Retinal pigment epithelial cell (primary cell): Measurements from ENCODE around the gene IGSF6.

Source experiments
- DNase-seq: peaks from one replicate; pipeline ENCODE4 v3.0.0-alpha.2; 2010; ENCODE audit warnings: low read depth
- H3K4me3 ChIP-seq: 2 replicates; pipeline ENCODE4 v1.5.1; 2011; ENCODE audit warnings: mild to moderate bottlenecking, low read length, control low read depth, moderate library complexity
- CTCF ChIP-seq: conservative IDR thresholded peaks from 2 replicates; pipeline ENCODE4 v1.5.1; 2011; ENCODE audit warnings: low read depth, low read length, control low read depth, inconsistent platforms

The IGSF6 gene

GRCh38 chr16:21598206-21598605, 54.2 kb downstream of the IGSF6 start:
- H3K4me3 ChIP-seq, result no peak overlapping the region

GRCh38 chr16:21597561-21598030, 54.8 kb downstream of the IGSF6 start:
- no peak overlapping the region for H3K4me3 ChIP-seq
- no peak for DNase-seq
- TF ChIP-seq CTCF, result no peak

More at GRCh38 chr16:21598206-21598605, 54.2 kb downstream of the IGSF6 start:
- DNase-seq, result no peak
- no peak for TF ChIP-seq CTCF

GRCh38 chr16:21593530-21594289, 58.7 kb downstream of the IGSF6 start:
- no peak for TF ChIP-seq CTCF
- H3K4me3 ChIP-seq, result no peak overlapping the region
- no peak for DNase-seq

- TF ChIP-seq CTCF, result no peak
- no peak overlapping the region for H3K4me3 ChIP-seq
- DNase-seq, result no peak
Measured at GRCh38 chr16:21592191-21592590, 60.2 kb downstream of the IGSF6 start.

GRCh38 chr16:21590796-21591195, 61.6 kb downstream of the IGSF6 start:
- no peak for DNase-seq
- TF ChIP-seq CTCF, result no peak

GRCh38 chr16:21590287-21590686, 62.1 kb downstream of the IGSF6 start:
- TF ChIP-seq CTCF, result no peak
- no peak for DNase-seq
- H3K4me3 ChIP-seq, result no peak overlapping the region

More at GRCh38 chr16:21590796-21591195, 61.6 kb downstream of the IGSF6 start:
- no peak overlapping the region for H3K4me3 ChIP-seq

- H3K4me3 ChIP-seq, result no peak overlapping the region
- no peak for DNase-seq
- no peak for TF ChIP-seq CTCF
Measured at GRCh38 chr16:21589551-21589950, 62.9 kb downstream of the IGSF6 start.
